CD4-positive, alpha-beta T cell treated with Interleukin-15 for 4 hours (primary cell): ENCODE results near the gene DSCAM.

Experiments used
- DNase-seq: peaks from one replicate; pipeline ENCODE4 v3.0.0-alpha.2; 2020; ENCODE audit warnings: low spot score

Gene DSCAM

DNA sequence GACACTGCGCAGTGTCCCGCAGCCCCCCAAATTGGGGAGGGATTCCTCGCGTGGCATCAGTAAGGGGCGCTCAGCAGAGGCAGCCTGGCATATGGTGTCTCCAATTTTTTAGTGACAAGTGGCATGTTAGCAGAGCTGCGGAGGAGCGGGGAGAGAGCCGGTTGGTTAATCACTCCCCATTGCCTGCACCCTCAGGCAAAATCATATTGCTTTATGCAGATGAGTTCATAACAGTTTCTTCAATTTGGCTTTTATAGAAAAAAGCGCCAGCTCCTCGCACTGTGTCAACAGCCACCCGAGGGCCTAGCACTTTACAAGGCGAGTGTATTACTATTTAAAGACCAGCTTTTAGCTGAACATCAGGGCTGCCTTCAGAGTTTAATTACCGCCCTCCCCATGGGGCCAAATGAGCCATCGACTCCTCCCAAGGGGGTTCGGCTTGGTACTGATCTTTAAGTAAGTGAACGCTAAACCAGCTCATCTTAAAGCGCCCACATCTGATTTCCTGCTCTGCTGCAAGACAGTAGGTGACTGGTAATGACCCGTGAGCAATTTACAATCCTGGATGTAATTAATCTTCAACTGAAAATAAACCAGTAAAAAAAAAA lies 298.9 kb downstream of the DSCAM start:
- no peak for DNase-seq

- DNase-seq, result no peak
These were observed 300.3 kb downstream of the DSCAM start for GRCh38 chr21:40546647-40547046.

DNA sequence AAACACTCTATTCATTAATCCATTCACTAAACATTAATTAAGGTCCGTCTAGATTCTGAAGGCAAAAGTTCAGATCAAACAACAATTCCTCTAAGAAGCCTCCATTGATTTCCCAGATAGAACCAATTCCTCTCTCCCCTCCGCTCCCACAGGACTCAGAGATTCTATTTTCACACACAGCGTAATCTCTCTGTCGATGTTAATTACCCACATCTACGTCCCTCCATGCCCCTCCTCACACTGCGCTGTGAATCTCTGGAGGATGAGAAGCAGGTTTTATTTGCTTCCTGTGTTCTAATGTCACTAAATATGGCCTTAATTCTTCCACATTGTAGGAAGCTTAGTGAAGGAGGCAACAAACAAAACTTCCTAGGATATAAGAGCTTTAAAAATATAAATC lies 306.7 kb downstream of the DSCAM start:
- no peak for DNase-seq

GRCh38 chr21:40534886-40535285 lies 312.1 kb downstream of the DSCAM start:
- no peak for DNase-seq

- DNase-seq, result no peak
These were observed 315.4 kb downstream of the DSCAM start for GRCh38 chr21:40531431-40532110.

- DNase-seq, result no peak
These were observed 315.9 kb downstream of the DSCAM start for GRCh38 chr21:40531016-40531415.

DNA sequence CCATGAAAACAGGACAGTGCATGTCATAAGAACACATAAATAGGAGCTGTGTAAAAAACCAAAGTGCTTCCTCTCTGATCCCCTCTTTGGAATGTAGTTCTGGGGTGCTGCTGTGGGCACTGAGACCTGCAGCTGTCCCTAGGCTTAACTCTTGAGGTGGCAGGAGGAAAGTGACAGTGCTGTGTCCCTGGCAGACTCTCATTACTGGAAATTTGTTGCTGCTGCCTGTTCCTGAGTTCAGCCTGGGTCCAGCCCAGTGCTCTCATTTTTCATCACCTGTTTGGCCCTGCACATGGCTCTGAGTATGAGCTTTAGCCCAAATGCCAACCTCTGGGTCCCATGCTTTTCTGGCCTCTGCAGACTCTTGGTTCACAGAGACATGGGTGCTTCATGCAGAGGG lies 329.3 kb downstream of the DSCAM start:
- no peak for DNase-seq

- DNase-seq, result no peak
These were observed 330.6 kb downstream of the DSCAM start for GRCh38 chr21:40516335-40516734.

GRCh38 chr21:40512590-40512989 lies 334.4 kb downstream of the DSCAM start:
- no peak for DNase-seq

- DNase-seq, result no peak
These were observed 339.0 kb downstream of the DSCAM start for GRCh38 chr21:40507978-40508377.

DNA sequence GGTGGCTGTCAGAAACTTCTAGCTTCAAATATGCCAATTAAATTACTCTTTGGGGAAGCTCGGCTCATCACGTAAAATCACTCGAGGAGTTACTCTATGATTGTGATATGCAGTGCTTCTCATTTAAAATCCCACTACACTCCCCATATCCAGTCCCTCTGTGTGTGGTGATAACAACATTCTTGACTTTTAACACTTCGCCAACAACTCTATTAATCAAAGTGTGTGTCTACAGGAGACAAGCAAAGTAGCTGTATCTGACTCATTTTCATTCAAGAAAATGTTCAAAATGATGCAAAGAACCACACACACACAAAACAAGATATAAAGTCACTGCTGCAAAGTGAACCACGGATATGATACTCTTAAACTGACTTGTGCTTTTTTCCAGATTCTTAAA lies 341.3 kb downstream of the DSCAM start:
- DNase-seq, result no peak

- no peak for DNase-seq
These were observed 341.7 kb downstream of the DSCAM start for GRCh38 chr21:40505244-40505643.

DNA sequence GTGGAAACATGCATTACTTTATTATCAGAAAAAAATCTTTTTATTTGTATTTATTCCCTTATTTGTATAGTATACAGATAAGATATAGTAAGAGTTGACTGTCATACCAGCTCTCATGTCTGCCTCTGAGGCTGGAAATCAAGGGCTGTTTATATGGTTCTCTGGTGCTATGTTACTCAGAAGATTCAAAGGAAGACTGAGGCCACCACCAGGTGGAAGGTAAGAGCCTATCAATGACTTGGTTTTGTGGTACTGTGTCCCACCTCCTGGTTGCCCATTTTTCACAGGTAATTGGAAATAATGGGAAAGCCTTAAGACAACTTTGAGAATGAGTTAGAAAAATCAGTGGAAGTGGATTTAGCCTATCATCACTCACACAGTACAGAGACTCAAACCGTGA lies 342.1 kb downstream of the DSCAM start:
- DNase-seq, result no peak

GRCh38 chr21:40496116-40496515 lies 350.8 kb downstream of the DSCAM start:
- no peak for DNase-seq

DNA sequence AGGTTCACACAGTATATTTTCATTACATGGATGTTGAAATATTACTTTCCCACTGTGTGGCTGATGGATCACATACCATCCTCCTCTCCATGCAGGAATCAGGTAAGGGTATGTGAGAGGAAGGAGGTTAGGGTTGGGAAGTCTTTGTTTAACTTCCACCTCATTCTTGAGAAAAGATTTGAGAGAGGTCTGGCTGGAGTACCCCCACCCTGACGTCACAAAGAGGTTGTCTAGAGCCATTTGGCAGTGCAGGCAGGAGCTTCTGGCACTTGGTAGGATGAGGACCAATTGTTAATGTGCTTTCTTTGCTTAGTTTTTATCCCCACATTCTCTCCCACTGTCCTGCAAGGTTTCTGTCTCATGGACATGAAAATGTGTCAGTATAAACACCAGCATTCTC lies 356.6 kb downstream of the DSCAM start:
- DNase-seq, result no peak

DNA sequence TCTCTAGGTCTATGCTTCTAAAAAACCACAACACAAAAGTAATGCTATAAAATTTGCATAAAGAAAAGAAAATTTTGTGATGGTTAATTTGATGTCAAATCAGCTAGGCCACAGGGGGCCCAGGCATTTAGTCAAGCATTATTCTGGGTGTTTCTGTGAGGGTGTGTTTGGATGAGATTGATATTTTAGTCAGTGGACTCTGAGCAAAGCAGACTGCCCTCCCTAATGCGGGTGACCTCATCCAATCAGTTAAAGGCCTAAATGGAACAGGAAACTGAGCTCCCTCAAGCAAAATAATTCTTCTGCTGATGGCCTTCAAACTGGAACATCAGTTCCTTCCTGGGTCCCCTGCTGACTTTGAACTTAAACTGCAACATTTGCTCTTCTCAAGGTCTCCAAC lies 358.0 kb downstream of the DSCAM start:
- DNase-seq, result no peak

DNA sequence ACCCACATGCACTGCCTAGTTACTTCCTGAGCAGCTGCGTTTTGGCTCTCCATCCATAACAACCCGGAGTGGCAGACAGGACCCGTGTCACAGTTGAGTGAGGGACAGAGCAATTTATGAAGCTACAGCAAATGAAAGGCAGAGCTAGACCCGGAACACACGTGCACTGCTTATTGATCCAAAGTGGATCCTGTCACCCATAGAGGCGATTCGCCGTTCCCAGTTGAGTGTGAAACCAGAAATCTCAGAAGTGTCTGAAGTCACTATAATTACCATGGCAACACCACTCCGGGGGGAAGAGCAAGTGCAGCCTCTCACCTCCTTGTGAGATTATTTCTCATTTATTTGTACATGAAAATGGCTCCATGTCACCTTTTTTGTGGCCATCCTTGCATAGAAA lies 365.2 kb downstream of the DSCAM start:
- no peak for DNase-seq

DNA sequence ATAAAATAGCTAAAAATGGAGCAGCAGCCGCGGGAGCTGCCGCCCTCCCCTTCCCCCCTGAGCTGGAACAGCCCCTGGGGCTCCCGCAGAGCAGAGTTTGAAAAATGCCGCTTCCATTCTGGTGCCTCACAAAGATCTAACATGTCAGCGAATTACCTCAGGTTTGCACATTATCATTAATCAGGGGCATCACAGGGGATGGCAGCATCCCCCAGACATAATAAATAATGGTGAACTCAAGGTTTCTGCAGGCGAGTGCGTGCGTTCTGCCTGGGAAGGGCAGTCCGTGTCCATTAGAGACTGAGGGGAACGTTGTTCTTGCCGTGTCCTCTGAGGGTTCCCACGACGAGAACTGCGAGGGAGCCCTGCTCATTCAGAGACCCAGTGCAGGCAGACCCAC lies 372.4 kb downstream of the DSCAM start:
- no peak for DNase-seq

DNA sequence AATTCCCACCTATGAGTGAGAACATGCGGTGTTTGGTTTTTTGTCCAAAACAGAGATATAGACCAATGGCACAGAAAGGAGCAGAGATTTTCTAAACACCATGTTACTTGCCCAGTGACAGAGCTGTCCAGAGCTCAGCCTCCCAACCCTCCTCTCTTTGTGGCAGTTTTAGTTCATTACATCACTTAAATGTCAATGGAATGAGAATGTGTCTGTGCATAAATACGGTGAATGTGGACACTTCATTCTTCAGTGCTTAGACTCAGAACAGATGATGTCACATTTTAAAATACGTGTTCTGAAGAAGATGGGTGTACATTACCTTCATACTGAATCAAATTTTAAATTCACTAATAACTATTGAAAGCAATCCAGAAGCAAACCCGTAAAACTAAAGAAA lies 374.9 kb downstream of the DSCAM start:
- no peak for DNase-seq

- DNase-seq, result no peak
These were observed 375.9 kb downstream of the DSCAM start for GRCh38 chr21:40471103-40471502.

GRCh38 chr21:40466893-40467483 lies 380.0 kb downstream of the DSCAM start:
- DNase-seq, result no peak

DNA sequence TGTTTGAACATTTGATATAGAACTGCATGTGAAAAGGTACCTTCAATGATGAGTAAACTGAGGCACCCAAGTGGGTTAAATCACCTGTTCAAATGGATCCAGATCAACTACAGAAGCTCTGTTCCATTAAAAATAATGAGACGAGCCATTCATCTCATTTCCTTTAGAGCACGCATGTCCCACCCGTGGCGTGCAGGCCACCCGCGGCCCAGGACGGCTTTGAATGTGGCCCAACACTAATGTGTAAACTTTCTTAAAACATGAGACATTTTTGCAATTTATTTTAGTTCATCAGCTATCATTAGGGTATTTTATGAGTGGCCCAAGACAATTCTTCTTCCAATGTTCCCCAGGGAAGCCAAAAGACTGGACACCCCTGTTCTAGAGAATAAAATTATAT lies 381.6 kb downstream of the DSCAM start:
- no peak for DNase-seq

DNA sequence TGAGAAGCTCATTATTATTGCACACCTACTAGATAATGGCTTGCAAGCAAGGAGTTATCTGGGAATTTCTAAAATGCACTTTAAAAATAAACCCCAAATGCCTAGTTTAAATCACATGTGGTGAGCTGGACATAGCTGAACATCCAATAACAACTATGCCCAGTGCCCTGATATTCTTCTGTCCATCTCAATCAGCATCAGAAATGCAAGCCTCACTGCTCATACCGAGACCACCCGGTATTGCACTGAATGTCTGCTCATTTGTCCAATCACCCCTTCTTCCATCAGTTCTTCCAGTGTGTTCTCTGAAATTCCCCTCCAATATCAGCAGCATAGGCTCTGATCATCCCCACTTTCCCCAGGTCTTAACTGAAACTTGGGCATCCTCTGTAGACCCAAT lies 383.8 kb downstream of the DSCAM start:
- no peak for DNase-seq

DNA sequence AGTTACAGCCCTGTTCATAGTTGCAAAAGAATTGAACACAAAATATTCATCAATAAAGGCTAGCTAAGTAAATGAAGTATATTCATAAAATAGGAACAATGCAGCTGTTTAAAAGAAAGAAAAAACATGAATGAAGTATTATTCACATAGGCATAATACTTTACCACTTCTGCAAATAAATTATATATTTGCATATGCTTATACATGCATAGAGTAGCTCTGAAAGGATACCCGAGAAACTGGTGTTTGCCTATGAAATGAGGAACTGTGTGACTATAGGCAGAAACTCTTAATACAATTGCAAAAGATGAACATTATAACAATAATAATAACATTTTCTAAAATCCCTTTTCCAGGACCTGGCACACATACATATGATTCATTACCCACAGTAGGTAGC lies 385.9 kb downstream of the DSCAM start:
- no peak for DNase-seq
